GM23338 (cell line): Measurements from ENCODE around the gene ZNF275. TPM values are rescaled to one million over a fixed set of nuclear protein-coding genes. Genes with fewer than 3 reads are reported as not detected.

Experiments used
- ATAC-seq: fragments of 200-7000 bp; cut with Tn5 transposase; 3 replicates; pipeline ENCODE4 v1.9.1; 2020
- DNase-seq: peaks from one replicate; pipeline ENCODE4 v3.0.0-alpha.2; 2015; ENCODE audit warnings: low spot score
- H2AFZ ChIP-seq: fragments of 200-600 bp; sonication (generic); 2 replicates; pipeline ENCODE4 v1.8.0; 2016; ENCODE audit warnings: antibody characterized with exemption, mild to moderate bottlenecking, moderate library complexity
- H3F3A ChIP-seq: fragments of 200-600 bp; sonication (generic); replicated peaks from 2 replicates; pipeline ENCODE4 v1.8.0; 2017; ENCODE audit warnings: antibody characterized with exemption, mixed run types, low read depth
- H3K27ac ChIP-seq: fragments of 200-600 bp; sonication (generic); 2 replicates; pipeline ENCODE4 v1.6.1; 2016; ENCODE audit warnings: low read depth
- H3K27me3 ChIP-seq: fragments of 200-600 bp; sonication (generic); 2 replicates; pipeline ENCODE4 v1.8.0; 2016; ENCODE audit warnings: mild to moderate bottlenecking, mixed run types, moderate library complexity; ENCODE audit not compliant: insufficient read depth
- H3K36me3 ChIP-seq: fragments of 200-600 bp; sonication (generic); 2 replicates; pipeline ENCODE4 v1.8.0; 2016; ENCODE audit warnings: mild to moderate bottlenecking; ENCODE audit not compliant: insufficient read depth
- H3K4me1 ChIP-seq: fragments of 200-600 bp; sonication (generic); 2 replicates; pipeline ENCODE4 v1.8.0; 2016; ENCODE audit warnings: mild to moderate bottlenecking, moderate library complexity; ENCODE audit not compliant: insufficient read depth
- H3K4me2 ChIP-seq: fragments of 200-600 bp; sonication (generic); 2 replicates; pipeline ENCODE4 v1.7.1; 2017; ENCODE audit warnings: mixed run types
- H3K4me3 ChIP-seq: fragments of 200-600 bp; sonication (generic); 2 replicates; pipeline ENCODE4 v1.6.1; 2016; ENCODE audit warnings: mixed run types
- H3K79me2 ChIP-seq: fragments of 200-600 bp; sonication (generic); replicated peaks from 2 replicates; pipeline ENCODE4 v1.8.0; 2017; ENCODE audit warnings: mild to moderate bottlenecking; ENCODE audit not compliant: insufficient read depth
- H3K9me2 ChIP-seq: fragments of 200-600 bp; sonication (generic); 2 replicates; pipeline ENCODE4 v1.8.0; 2017; ENCODE audit not compliant: insufficient read depth
- H4K20me1 ChIP-seq: fragments of 200-600 bp; sonication (generic); replicated peaks from 2 replicates; pipeline ENCODE4 v1.8.0; 2017; ENCODE audit warnings: mild to moderate bottlenecking; ENCODE audit not compliant: insufficient read depth
- H3K27ac Mint-ChIP-seq: 2 replicates; pipeline ENCODE4 v1.8.0; 2020; ENCODE audit warnings: inconsistent platforms, mild to moderate bottlenecking, moderate library complexity, mixed read lengths
- H3K27me3 Mint-ChIP-seq: 3 replicates; pipeline ENCODE4 v1.8.0; 2022; ENCODE audit warnings: low read depth, mild to moderate bottlenecking, moderate library complexity, mixed read lengths, inconsistent platforms; ENCODE audit not compliant: insufficient read depth, poor library complexity
- H3K36me3 Mint-ChIP-seq: 3 replicates; pipeline ENCODE4 v1.8.0; 2021; ENCODE audit warnings: low read depth, mild to moderate bottlenecking, inconsistent platforms, moderate library complexity, mixed read lengths
- H3K4me1 Mint-ChIP-seq: 3 replicates; pipeline ENCODE4 v1.8.0; 2020; ENCODE audit warnings: mild to moderate bottlenecking, inconsistent platforms, mixed read lengths
- H3K4me3 Mint-ChIP-seq: 3 replicates; pipeline ENCODE4 v1.8.0; 2021; ENCODE audit warnings: moderate library complexity, mild to moderate bottlenecking, inconsistent platforms, mixed read lengths
- H3K9me3 Mint-ChIP-seq: 3 replicates; pipeline ENCODE4 v1.8.0; 2020; ENCODE audit warnings: moderate library complexity, mild to moderate bottlenecking, inconsistent platforms, mixed read lengths
- CREB1 ChIP-seq: fragments of 250-450 bp; sonication (Bioruptor Pico); IDR thresholded peaks from 2 replicates; pipeline ENCODE4 v1.5.0; 2020; ENCODE audit warnings: low read depth, mild to moderate bottlenecking, moderate library complexity
- EZH2 ChIP-seq: fragments of 200-600 bp; sonication (generic); IDR thresholded peaks from one replicate; pipeline ENCODE4 v1.8.0; 2017; ENCODE audit warnings: antibody characterized with exemption, mild to moderate bottlenecking, low read depth; ENCODE audit not compliant: unreplicated experiment
- EZH2phosphoT487 ChIP-seq: fragments of 200-600 bp; sonication (generic); IDR thresholded peaks from one replicate; pipeline ENCODE4 v1.8.1; 2018; ENCODE audit warnings: antibody characterized with exemption; ENCODE audit not compliant: unreplicated experiment
- JUNB ChIP-seq: IDR thresholded peaks from one replicate; pipeline ENCODE4 v1.6.1; 2016; ENCODE audit warnings: antibody characterized with exemption; ENCODE audit not compliant: unreplicated experiment
- POLR2AphosphoS5 ChIP-seq: IDR thresholded peaks from 2 replicates; pipeline ENCODE4 v1.6.1; 2016; ENCODE audit warnings: antibody characterized with exemption, low read depth
- ZNF331 ChIP-seq: fragments of 250-450 bp; sonication (Bioruptor Pico); IDR thresholded peaks from 2 replicates; pipeline ENCODE4 v1.5.0; 2020; ENCODE audit warnings: low read depth, mild to moderate bottlenecking, moderate library complexity
- polyA plus RNA-seq: library from polyadenylated mRNA; unstranded; fragments of >200 nt; fragmentation: Nextera tagmentation; extraction: Ambion mirVana; gene quantifications from 2 replicates; pipeline ENCODE4 v1.2.1, GENCODE V29; 2016
- total RNA-seq: library from RNA; depleted of rRNA; stranded (reverse); fragments of >200 nt; shearing (Covaris generic); gene quantifications from 2 replicates; pipeline ENCODE4 v1.2.3, GENCODE V29; 2014
- TF ChIP-seq, protein P1 (sequence below), 2 experiments: fragments of 200-600 bp in 1 of 2; sonication (generic) in 1 of 2; conservative IDR thresholded peaks; 2 replicates each; pipeline versions ENCODE4 v1.5.1 to v1.6.1; 2016 to 2017; ENCODE audit warnings: antibody characterized with exemption in 2 of 2, low read depth in 2 of 2, mild to moderate bottlenecking in 2 of 2, moderate library complexity in 1 of 2
- TF ChIP-seq, protein P2 (sequence below): IDR thresholded peaks from 2 replicates; pipeline ENCODE4 v1.6.1; 2016; ENCODE audit warnings: antibody characterized with exemption
- TF ChIP-seq, protein P3 (sequence below): fragments of 250-450 bp; sonication (Bioruptor Pico); IDR thresholded peaks from 2 replicates; pipeline ENCODE4 v1.5.0; 2020; ENCODE audit warnings: mild to moderate bottlenecking, moderate library complexity
- TF ChIP-seq, protein P4 (sequence below): IDR thresholded peaks from one replicate; pipeline ENCODE4 v1.6.1; 2018; ENCODE audit warnings: antibody characterized with exemption; ENCODE audit not compliant: unreplicated experiment

Gene ZNF275
- total and polyA plus RNA-seq, 2 experiments from 2014 or later = 3.2 to 12.3 TPM

DNA sequence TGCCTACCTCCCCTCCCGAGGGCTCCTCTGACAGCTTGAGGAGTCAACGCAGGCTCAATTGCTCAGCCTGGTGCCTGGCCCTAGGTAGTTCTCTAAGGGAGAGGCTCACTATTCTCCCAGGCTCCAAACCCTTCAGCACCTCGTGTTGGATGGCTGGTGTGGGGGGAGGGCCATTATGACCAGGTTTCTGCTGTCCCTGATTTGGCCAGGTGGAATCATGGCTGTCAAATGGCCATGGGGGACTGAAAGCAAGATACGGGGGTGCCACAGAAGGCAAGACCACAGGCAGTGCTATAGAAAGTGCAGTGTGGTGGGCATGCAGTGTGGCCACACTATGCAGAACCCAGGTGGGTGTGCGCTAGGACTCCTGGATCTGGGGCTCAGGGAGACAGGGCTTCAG, 21.9 kb upstream of the ZNF275 start:
- TF ChIP-seq JUNB = no peak
- no peak for DNase-seq
- no peaks in the 10 kb centered on the region for H4K20me1 ChIP-seq

DNA sequence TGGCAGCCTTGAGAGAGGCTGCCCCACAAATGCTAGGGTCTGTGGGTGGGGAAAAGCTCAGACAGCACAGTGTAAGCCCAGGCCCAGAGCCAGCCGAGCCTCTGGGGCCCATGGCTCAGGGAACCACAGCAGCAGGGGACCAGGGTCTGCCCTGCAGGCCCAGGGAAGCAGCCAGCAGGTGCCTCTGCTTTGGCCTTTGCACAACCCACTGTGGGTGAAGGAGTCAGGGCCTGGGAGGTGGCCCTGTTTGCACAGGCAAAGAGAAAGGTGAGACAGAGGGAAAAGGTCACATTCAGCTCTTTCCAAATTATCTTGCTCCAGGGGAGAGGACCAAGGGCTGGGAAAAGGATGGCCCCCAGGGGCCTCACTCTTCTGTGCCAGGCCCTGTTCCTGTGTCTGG, 21.1 kb upstream of the ZNF275 start:
- Histone ChIP-seq H3F3A (no peaks in the 10 kb centered on the region), H4K20me1 (no peaks in the 10 kb centered on the region), H3K4me3 (no peak overlapping the region), H3K9me2 (no peaks in the 10 kb centered on the region), H3K36me3 (no peaks in the 10 kb centered on the region), H3K4me1 (no peaks in the 10 kb centered on the region), H2AFZ (no peak overlapping the region), H3K27me3 (no peaks in the 10 kb centered on the region), H3K79me2 (no peaks in the 10 kb centered on the region), H3K4me2 (no peak overlapping the region), H3K27ac (no peak overlapping the region)
- DNase-seq = no peak
- no peak overlapping the region for H3K27ac Mint-ChIP-seq
- no peaks in the 10 kb centered on the region for H3K36me3 Mint-ChIP-seq
- no peaks in the 10 kb centered on the region for H3K4me1 Mint-ChIP-seq
- no peak overlapping the region for H3K4me3 Mint-ChIP-seq
- peaks cover 5% of the 10 kb centered on the region for H3K27me3 Mint-ChIP-seq
- no peak for ATAC-seq
- H3K9me3 Mint-ChIP-seq = no peaks in the 10 kb centered on the region
- TF ChIP-seq JUNB (no peak), EZH2 (no peak), POLR2AphosphoS5 (no peak), ZNF331 (CRISPR knock-in tag) (no peak), CREB1 (no peak), EZH2phosphoT487 (no peak)
- TF ChIP-seq, protein P1, sequence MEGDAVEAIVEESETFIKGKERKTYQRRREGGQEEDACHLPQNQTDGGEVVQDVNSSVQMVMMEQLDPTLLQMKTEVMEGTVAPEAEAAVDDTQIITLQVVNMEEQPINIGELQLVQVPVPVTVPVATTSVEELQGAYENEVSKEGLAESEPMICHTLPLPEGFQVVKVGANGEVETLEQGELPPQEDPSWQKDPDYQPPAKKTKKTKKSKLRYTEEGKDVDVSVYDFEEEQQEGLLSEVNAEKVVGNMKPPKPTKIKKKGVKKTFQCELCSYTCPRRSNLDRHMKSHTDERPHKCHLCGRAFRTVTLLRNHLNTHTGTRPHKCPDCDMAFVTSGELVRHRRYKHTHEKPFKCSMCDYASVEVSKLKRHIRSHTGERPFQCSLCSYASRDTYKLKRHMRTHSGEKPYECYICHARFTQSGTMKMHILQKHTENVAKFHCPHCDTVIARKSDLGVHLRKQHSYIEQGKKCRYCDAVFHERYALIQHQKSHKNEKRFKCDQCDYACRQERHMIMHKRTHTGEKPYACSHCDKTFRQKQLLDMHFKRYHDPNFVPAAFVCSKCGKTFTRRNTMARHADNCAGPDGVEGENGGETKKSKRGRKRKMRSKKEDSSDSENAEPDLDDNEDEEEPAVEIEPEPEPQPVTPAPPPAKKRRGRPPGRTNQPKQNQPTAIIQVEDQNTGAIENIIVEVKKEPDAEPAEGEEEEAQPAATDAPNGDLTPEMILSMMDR (conservative IDR thresholded peaks at IDR 0.05; ENCODE audit: low read depth in 2 of 2) = no peak
- TF ChIP-seq, protein P2, sequence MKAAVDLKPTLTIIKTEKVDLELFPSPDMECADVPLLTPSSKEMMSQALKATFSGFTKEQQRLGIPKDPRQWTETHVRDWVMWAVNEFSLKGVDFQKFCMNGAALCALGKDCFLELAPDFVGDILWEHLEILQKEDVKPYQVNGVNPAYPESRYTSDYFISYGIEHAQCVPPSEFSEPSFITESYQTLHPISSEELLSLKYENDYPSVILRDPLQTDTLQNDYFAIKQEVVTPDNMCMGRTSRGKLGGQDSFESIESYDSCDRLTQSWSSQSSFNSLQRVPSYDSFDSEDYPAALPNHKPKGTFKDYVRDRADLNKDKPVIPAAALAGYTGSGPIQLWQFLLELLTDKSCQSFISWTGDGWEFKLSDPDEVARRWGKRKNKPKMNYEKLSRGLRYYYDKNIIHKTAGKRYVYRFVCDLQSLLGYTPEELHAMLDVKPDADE = no peak
- TF ChIP-seq, protein P3, sequence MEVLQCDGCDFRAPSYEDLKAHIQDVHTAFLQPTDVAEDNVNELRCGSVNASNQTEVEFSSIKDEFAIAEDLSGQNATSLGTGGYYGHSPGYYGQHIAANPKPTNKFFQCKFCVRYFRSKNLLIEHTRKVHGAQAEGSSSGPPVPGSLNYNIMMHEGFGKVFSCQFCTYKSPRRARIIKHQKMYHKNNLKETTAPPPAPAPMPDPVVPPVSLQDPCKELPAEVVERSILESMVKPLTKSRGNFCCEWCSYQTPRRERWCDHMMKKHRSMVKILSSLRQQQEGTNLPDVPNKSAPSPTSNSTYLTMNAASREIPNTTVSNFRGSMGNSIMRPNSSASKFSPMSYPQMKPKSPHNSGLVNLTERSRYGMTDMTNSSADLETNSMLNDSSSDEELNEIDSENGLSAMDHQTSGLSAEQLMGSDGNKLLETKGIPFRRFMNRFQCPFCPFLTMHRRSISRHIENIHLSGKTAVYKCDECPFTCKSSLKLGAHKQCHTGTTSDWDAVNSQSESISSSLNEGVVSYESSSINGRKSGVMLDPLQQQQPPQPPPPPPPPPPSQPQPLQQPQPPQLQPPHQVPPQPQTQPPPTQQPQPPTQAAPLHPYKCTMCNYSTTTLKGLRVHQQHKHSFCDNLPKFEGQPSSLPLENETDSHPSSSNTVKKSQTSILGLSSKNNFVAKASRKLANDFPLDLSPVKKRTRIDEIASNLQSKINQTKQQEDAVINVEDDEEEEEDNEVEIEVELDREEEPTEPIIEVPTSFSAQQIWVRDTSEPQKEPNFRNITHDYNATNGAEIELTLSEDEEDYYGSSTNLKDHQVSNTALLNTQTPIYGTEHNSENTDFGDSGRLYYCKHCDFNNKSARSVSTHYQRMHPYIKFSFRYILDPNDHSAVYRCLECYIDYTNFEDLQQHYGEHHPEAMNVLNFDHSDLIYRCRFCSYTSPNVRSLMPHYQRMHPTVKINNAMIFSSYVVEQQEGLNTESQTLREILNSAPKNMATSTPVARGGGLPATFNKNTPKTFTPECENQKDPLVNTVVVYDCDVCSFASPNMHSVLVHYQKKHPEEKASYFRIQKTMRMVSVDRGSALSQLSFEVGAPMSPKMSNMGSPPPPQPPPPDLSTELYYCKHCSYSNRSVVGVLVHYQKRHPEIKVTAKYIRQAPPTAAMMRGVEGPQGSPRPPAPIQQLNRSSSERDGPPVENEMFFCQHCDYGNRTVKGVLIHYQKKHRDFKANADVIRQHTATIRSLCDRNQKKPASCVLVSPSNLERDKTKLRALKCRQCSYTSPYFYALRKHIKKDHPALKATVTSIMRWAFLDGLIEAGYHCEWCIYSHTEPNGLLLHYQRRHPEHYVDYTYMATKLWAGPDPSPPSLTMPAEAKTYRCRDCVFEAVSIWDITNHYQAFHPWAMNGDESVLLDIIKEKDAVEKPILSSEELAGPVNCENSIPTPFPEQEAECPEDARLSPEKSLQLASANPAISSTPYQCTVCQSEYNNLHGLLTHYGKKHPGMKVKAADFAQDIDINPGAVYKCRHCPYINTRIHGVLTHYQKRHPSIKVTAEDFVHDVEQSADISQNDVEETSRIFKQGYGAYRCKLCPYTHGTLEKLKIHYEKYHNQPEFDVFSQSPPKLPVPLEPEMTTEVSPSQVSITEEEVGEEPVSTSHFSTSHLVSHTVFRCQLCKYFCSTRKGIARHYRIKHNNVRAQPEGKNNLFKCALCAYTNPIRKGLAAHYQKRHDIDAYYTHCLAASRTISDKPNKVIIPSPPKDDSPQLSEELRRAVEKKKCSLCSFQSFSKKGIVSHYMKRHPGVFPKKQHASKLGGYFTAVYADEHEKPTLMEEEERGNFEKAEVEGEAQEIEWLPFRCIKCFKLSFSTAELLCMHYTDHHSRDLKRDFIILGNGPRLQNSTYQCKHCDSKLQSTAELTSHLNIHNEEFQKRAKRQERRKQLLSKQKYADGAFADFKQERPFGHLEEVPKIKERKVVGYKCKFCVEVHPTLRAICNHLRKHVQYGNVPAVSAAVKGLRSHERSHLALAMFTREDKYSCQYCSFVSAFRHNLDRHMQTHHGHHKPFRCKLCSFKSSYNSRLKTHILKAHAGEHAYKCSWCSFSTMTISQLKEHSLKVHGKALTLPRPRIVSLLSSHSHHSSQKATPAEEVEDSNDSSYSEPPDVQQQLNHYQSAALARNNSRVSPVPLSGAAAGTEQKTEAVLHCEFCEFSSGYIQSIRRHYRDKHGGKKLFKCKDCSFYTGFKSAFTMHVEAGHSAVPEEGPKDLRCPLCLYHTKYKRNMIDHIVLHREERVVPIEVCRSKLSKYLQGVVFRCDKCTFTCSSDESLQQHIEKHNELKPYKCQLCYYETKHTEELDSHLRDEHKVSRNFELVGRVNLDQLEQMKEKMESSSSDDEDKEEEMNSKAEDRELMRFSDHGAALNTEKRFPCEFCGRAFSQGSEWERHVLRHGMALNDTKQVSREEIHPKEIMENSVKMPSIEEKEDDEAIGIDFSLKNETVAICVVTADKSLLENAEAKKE (CRISPR knock-in tag) = no peak
- TF ChIP-seq, protein P4, sequence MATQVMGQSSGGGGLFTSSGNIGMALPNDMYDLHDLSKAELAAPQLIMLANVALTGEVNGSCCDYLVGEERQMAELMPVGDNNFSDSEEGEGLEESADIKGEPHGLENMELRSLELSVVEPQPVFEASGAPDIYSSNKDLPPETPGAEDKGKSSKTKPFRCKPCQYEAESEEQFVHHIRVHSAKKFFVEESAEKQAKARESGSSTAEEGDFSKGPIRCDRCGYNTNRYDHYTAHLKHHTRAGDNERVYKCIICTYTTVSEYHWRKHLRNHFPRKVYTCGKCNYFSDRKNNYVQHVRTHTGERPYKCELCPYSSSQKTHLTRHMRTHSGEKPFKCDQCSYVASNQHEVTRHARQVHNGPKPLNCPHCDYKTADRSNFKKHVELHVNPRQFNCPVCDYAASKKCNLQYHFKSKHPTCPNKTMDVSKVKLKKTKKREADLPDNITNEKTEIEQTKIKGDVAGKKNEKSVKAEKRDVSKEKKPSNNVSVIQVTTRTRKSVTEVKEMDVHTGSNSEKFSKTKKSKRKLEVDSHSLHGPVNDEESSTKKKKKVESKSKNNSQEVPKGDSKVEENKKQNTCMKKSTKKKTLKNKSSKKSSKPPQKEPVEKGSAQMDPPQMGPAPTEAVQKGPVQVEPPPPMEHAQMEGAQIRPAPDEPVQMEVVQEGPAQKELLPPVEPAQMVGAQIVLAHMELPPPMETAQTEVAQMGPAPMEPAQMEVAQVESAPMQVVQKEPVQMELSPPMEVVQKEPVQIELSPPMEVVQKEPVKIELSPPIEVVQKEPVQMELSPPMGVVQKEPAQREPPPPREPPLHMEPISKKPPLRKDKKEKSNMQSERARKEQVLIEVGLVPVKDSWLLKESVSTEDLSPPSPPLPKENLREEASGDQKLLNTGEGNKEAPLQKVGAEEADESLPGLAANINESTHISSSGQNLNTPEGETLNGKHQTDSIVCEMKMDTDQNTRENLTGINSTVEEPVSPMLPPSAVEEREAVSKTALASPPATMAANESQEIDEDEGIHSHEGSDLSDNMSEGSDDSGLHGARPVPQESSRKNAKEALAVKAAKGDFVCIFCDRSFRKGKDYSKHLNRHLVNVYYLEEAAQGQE = no peak

More for the DNA sequence above, 21.9 kb upstream of the ZNF275 start:
- no peaks in the 10 kb centered on the region for H3K4me1 ChIP-seq
- ATAC-seq = no peak
- no peaks in the 10 kb centered on the region for H3K27me3 ChIP-seq
- H3K27ac ChIP-seq = no peak overlapping the region
- no peaks in the 10 kb centered on the region for H3K9me2 ChIP-seq
- no peak overlapping the region for H2AFZ ChIP-seq
- no peaks in the 10 kb centered on the region for H3K79me2 ChIP-seq
- Mint-ChIP-seq H3K36me3 (no peaks in the 10 kb centered on the region), H3K27me3 (peaks cover 5% of the 10 kb centered on the region), H3K4me3 (no peak overlapping the region), H3K27ac (no peak overlapping the region), H3K4me1 (no peaks in the 10 kb centered on the region), H3K9me3 (no peaks in the 10 kb centered on the region)
- H3F3A ChIP-seq = no peaks in the 10 kb centered on the region
- no peak overlapping the region for H3K4me2 ChIP-seq
- H3K4me3 ChIP-seq = no peak overlapping the region
- H3K36me3 ChIP-seq = no peaks in the 10 kb centered on the region
